K562 (cell line): ENCODE results near the gene MMD2. TPM values are rescaled to one million over a fixed set of nuclear protein-coding genes. Genes with fewer than 3 reads are reported as not detected.

Experiments
- ATAC-seq: fragments of 200-7000 bp; cut with Tn5 transposase; 3 replicates; pipeline ENCODE4 v1.9.1; 2020; ENCODE audit warnings: moderate library complexity
- BruUV-seq: library from RNA; stranded (reverse); fragments of 400-500 nt; replicated peaks from 2 replicates; lab custom pipeline; 2021; lab: Mats Ljungman, UMichigan
- CTCF ChIA-PET: fragments of 300-600 bp; formaldehyde crosslinking; extraction: SDS; loops from one replicate; lab custom pipeline; 2021; ENCODE audit warnings: low intra/inter-chr PET ratio; lab: Yijun Ruan, JAX
- POLR2A ChIA-PET: fragments of 300-600, 350-650 bp; sonication (Branson Sonifier 250); formaldehyde crosslinking; extraction: SDS; loops from one replicate; lab custom pipeline; 2021; ENCODE audit warnings: antibody characterized with exemption, inconsistent platforms; lab: Yijun Ruan, JAX
- DNase-seq, 4 experiments: peaks; one replicate each; pipeline versions ENCODE4 v3.0.0 to v3.0.0-alpha.2; 2011 to 2018; ENCODE audit warnings: low spot score in 3 of 4, mixed read lengths in 3 of 4; ENCODE audit errors: extremely low read depth in 1 of 4
- FAIRE-seq: peaks from 2 replicates; lab custom pipeline; 2011; peaks lifted over from hg19 to GRCh38; lab: Jason Lieb, UNC
- H2AFZ ChIP-seq: 2 replicates; pipeline ENCODE4 v1.6.0; 2011; ENCODE audit warnings: low read depth, low read length, control low read depth, inconsistent platforms
- H3K27ac ChIP-seq: fragments of 200-600 bp; 3 replicates; pipeline ENCODE4 v1.8.0; 2011; ENCODE audit warnings: low read depth, mild to moderate bottlenecking, control low read depth, inconsistent platforms, low read length, moderate library complexity, mixed read lengths; ENCODE audit errors: extremely low read depth
- H3K27me3 ChIP-seq, 2 experiments: fragments of 300-600 bp in 1 of 2; 2 replicates in 1 of 2; 3 replicates in 1 of 2; pipeline versions ENCODE4 v1.6.0 to v1.8.0; 2011; ENCODE audit warnings: inconsistent platforms in 2 of 2, low read length in 2 of 2, mild to moderate bottlenecking in 1 of 2, mixed read lengths in 1 of 2, moderate library complexity in 1 of 2; ENCODE audit not compliant: control insufficient read depth in 2 of 2, insufficient read depth in 2 of 2
- H3K36me3 ChIP-seq: fragments of 300-600 bp; 3 replicates; pipeline ENCODE4 v1.8.0; 2011; ENCODE audit warnings: mild to moderate bottlenecking, low read length, inconsistent platforms; ENCODE audit not compliant: control insufficient read depth, insufficient read depth
- H3K4me1 ChIP-seq, 2 experiments: fragments of 200-600 bp in 1 of 2; replicated peaks in 1 of 2; 2 replicates in 1 of 2; 3 replicates in 1 of 2; pipeline versions ENCODE4 v1.5.1 to v1.8.0; 2011; ENCODE audit warnings: inconsistent platforms in 2 of 2, low read length in 2 of 2, mild to moderate bottlenecking in 1 of 2, mixed read lengths in 1 of 2, moderate library complexity in 1 of 2; ENCODE audit not compliant: control insufficient read depth in 2 of 2, insufficient read depth in 2 of 2
- H3K4me2 ChIP-seq: 2 replicates; pipeline ENCODE4 v1.6.1; 2011; ENCODE audit warnings: low read length, control low read depth, inconsistent platforms, mixed read lengths; ENCODE audit not compliant: insufficient read depth
- H3K4me3 ChIP-seq: fragments of 200-600 bp; sonication (generic), shearing (Covaris generic); 2 replicates; pipeline ENCODE4 v1.5.1; 2016; ENCODE audit warnings: control low read depth, inconsistent platforms
- H3K79me2 ChIP-seq: fragments of 200-600 bp; 3 replicates; pipeline ENCODE4 v1.8.0; 2011; ENCODE audit warnings: low read length, inconsistent platforms; ENCODE audit not compliant: control insufficient read depth, insufficient read depth
- H3K9ac ChIP-seq, 2 experiments: 2 replicates each; pipeline versions ENCODE4 v1.6.0 to v1.6.1; 2011; ENCODE audit warnings: low read depth in 2 of 2, low read length in 2 of 2, control low read depth in 1 of 2, inconsistent platforms in 1 of 2, mild to moderate bottlenecking in 1 of 2, mixed read lengths in 1 of 2; ENCODE audit not compliant: insufficient read depth in 1 of 2
- H3K9me1 ChIP-seq: one replicate; pipeline ENCODE4 v1.6.0; 2011; ENCODE audit warnings: inconsistent platforms, mild to moderate bottlenecking, low read length, moderate library complexity; ENCODE audit not compliant: control insufficient read depth, insufficient read depth
- H3K9me3 ChIP-seq: replicated peaks from 2 replicates; pipeline ENCODE4 v1.5.1; 2011; ENCODE audit warnings: low read depth, low read length, inconsistent platforms; ENCODE audit not compliant: control insufficient read depth, insufficient read depth
- H4K20me1 ChIP-seq: replicated peaks from 2 replicates; pipeline ENCODE4 v1.6.1; 2011; ENCODE audit warnings: low read length, inconsistent platforms, mixed read lengths; ENCODE audit not compliant: control insufficient read depth, insufficient read depth
- E4F1 ChIP-seq: fragments of 250-450 bp; sonication (Bioruptor Pico); IDR thresholded peaks from 2 replicates; pipeline ENCODE4 v1.5.0; 2021; ENCODE audit warnings: mild to moderate bottlenecking, borderline replicate concordance
- GATAD2A ChIP-seq: fragments of 450-650 bp; IDR thresholded peaks from 2 replicates; pipeline ENCODE4 v1.6.1; 2017
- HDAC3 ChIP-seq: fragments of 450-650 bp; IDR thresholded peaks from 2 replicates; pipeline ENCODE4 v1.6.1; 2018; ENCODE audit warnings: borderline replicate concordance, mild to moderate bottlenecking, moderate library complexity; ENCODE audit not compliant: partially characterized antibody
- JUNB ChIP-seq: fragments of 450-650 bp; formaldehyde crosslinking; conservative IDR thresholded peaks from 2 replicates; pipeline ENCODE4 v1.4.0; 2020; ENCODE audit warnings: mild to moderate bottlenecking
- JUND ChIP-seq, 2 experiments: IDR thresholded peaks; 2 replicates in 1 of 2; 3 replicates in 1 of 2; pipeline ENCODE4 v1.6.1; 2011; ENCODE audit warnings: borderline replicate concordance in 2 of 2, low read depth in 2 of 2, low read length in 2 of 2, improper control_type of control experiment in 1 of 2, missing biosample characterization in 1 of 2, missing genetic modification characterization in 1 of 2, missing genetic modification reagents in 1 of 2
- RB1 ChIP-seq: fragments of 450-650 bp; IDR thresholded peaks from 2 replicates; pipeline ENCODE4 v1.6.1; 2017; ENCODE audit warnings: low read depth, mild to moderate bottlenecking
- RBM39 ChIP-seq: fragments of 200-400 bp; formaldehyde crosslinking; optimal IDR thresholded peaks from 2 replicates; pipeline ENCODE3; 2018; ENCODE audit warnings: low read depth, low read length
- SMARCA5 ChIP-seq: fragments of 450-650 bp; IDR thresholded peaks from 2 replicates; pipeline ENCODE4 v1.6.1; 2016
- SNIP1 ChIP-seq: fragments of 450-650 bp; IDR thresholded peaks from 2 replicates; pipeline ENCODE4 v1.7.1; 2017; ENCODE audit warnings: low read depth, mild to moderate bottlenecking
- ZNF449 ChIP-seq: fragments of 250-450 bp; sonication (Bioruptor Pico); IDR thresholded peaks from 2 replicates; pipeline ENCODE4 v1.8.0; 2022; ENCODE audit warnings: moderate library complexity, mild to moderate bottlenecking, inconsistent platforms
- WGBS: fragments of 100-300 bp; shearing (Covaris generic); methylation state at CpG from one replicate; pipeline ENCODE4 v1.1.6; 2016; ENCODE audit warnings: low coverage, mixed read lengths; ENCODE audit not compliant: insufficient coverage; ENCODE audit errors: missing lambda C conversion rate; 5-methylcytosine and 5-hydroxymethylcytosine counted together
- in situ Hi-C: fragments of 300-500 bp; cut with MboI; formaldehyde crosslinking; loops from 4 replicates; pipeline ENCODE4 v1.15.0; 2018; ENCODE audit warnings: inconsistent platforms, mixed read lengths
- intact Hi-C: fragments of 100-400 bp; cut with micrococcal nuclease; formaldehyde crosslinking; loops from 2 replicates; pipeline ENCODE4 v1.14.2; 2022
- polyA plus RNA-seq, 8 experiments: library from polyadenylated mRNA; depleted of rRNA in 4 of 8; stranded (reverse) in 5 of 8; unstranded in 3 of 8; fragments of >200 nt; fragmentation: Nextera tagmentation in 2 of 8; fragmentation: Illumina TruSeq in 1 of 8; extraction: Ambion mirVana in 2 of 8; extraction: Trizol in 1 of 8; gene quantifications; 2 replicates each; pipeline versions ENCODE4 v1.2.1 to v1.2.3, GENCODE V29; 2011 to 2014; ENCODE audit warnings: inconsistent platforms in 1 of 8, missing spikeins in 1 of 8
- total RNA-seq, 7 experiments: library from RNA; depleted of rRNA in 6 of 7; stranded (reverse); fragments of >200 nt in 6 of 7; fragmentation: Illumina TruSeq in 2 of 7; extraction: Trizol in 2 of 7; gene quantifications; 2 replicates each; pipeline versions ENCODE4 v1.2.1 to v1.2.3, GENCODE V29; 2011 to 2021; ENCODE audit warnings: low replicate concordance in 1 of 7
- TF ChIP-seq, protein P1 (sequence below), 2 experiments: IDR thresholded peaks; 2 replicates each; pipeline ENCODE4 v1.6.1; 2011; ENCODE audit warnings: borderline replicate concordance in 1 of 2, control low read depth in 1 of 2, low read depth in 1 of 2, low read length in 1 of 2, mild to moderate bottlenecking in 1 of 2, mixed read lengths in 1 of 2, moderate library complexity in 1 of 2; ENCODE audit not compliant: insufficient read depth in 1 of 2, insufficient read length in 1 of 2, poor library complexity in 1 of 2, severe bottlenecking in 1 of 2; ENCODE audit errors: extremely low read depth in 1 of 2
- TF ChIP-seq, protein P2 (sequence below): fragments of 250-450 bp; sonication (Bioruptor Pico); IDR thresholded peaks from 2 replicates; pipeline ENCODE4 v1.4.0; 2020

The MMD2 gene
- total and polyA plus RNA-seq, 9 of the 15 experiments (the other 6 are each of a cell fraction or from before 2014, with no cell fraction given), result not detected

DNA sequence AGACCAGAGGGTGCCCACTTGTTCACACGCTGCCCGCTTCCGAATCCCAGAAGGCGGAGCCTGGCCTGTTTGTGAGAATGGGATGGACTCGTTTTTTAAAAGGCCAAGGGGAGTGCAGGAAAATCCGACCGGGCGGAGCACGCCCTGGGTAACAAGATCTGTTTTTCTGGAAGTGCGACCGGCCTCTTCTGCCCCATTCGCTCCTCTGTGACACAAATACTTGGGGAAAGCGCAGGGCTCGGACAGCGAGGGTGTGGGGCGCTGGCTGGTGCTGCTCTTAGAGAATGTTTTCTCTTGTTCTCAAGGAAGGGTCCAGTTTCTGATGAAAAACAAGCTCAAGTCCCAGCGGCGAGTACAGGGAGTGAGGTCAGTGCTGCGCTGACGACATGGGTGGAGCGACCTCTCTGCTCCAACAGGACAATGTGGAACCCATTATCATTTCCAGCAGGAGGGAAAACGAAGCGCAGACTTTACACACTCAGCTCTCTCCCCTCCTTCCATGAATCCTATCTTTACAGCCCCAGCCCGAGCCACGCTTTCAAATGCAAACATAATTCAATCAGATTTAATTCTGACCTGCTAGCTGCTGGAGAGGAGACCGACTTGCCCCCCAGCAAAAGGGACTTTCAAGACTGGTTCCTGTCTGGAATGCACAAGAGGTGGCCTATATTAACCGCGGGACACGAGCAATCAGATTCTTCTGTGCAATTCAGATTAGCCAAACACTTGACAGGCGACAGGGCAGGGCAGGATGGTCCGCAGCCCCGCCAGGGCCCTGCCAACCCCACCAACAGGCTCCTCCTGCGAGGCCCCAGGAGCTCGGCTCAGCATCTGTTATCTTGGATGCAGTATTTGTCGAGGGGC, 76.6 kb downstream of the MMD2 start (continued):
- TF ChIP-seq, protein P1, sequence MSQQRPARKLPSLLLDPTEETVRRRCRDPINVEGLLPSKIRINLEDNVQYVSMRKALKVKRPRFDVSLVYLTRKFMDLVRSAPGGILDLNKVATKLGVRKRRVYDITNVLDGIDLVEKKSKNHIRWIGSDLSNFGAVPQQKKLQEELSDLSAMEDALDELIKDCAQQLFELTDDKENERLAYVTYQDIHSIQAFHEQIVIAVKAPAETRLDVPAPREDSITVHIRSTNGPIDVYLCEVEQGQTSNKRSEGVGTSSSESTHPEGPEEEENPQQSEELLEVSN (IDR thresholded peaks at IDR 0.05; ENCODE audit: borderline replicate concordance in 1 of 2, extremely low read depth in 1 of 2, insufficient read depth in 1 of 2, insufficient read length in 1 of 2, low read depth in 1 of 2, low read length in 1 of 2, poor library complexity in 1 of 2, severe bottlenecking in 1 of 2), result peak in 1 of 2 experiments; percentile 44
- TF ChIP-seq JUND (IDR thresholded peaks at IDR 0.05; ENCODE audit: borderline replicate concordance, low read depth, low read length), result 0 out of 2 replicates have a peak, but pooled peaks have one; percentile 26
- TF ChIP-seq JUND (tag; IDR thresholded peaks at IDR 0.05; ENCODE audit: borderline replicate concordance, low read depth, low read length), result no peak
- TF ChIP-seq RBM39, result no peak
- TF ChIP-seq, all 486 proteins: peak for 9

DNA sequence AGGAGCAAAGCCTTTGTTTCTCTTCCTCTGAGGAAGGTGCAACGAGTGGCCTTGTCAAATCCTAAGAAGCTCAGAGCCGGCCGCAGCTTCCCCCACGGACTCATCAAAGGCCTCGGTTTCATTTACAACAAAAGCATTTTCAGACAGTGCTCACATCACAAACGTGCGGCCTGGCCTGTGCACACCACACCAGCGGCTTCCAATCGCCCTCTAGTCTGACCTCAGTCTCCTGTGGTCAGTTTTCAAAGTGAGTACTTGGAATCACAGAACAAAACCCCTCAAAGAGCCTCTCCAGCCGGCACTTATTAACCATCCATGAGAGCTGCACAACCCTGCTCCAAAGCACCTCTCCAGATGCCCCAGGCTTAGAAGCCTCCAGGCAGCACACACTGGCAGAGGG, 78.8 kb downstream of the MMD2 start:
- H2AFZ ChIP-seq, result no peak overlapping the region
- no peak overlapping the region for H3K4me3 ChIP-seq
- no peaks in the 10 kb centered on the region; the same call in 1 of the 2 replicates for H3K9me3 ChIP-seq
- no TSS peak for BruUV-seq
- no peaks in the 10 kb centered on the region for H4K20me1 ChIP-seq
- no peaks in the 10 kb centered on the region for H3K27me3 ChIP-seq
- peaks cover 17% of the 10 kb centered on the region; the same call in 1 of the 3 replicates for H3K36me3 ChIP-seq
- no peak overlapping the region for H3K27ac ChIP-seq
- no peaks in the 10 kb centered on the region for H3K9me1 ChIP-seq
- H3K79me2 ChIP-seq, result peaks cover 4% of the 10 kb centered on the region; the same call in 2 of the 3 replicates
- POLR2A ChIA-PET, result no interaction called here
- CTCF ChIA-PET, result interaction anchor here (0.8 kb wide), 1 partner anchor 859 kb away, joined by 4 read pairs; no protein-coding TSS in a partner anchor
- peak overlapping the region in 1 of 2 experiments; percentile 26; a peak in 1 of 4 replicates for H3K9ac ChIP-seq
- intact Hi-C loops (loop anchor here (10.0 kb wide), 2 partner anchors 85 to 265 kb away; no protein-coding TSS in a partner anchor), in situ Hi-C loops (no loop called here)
- DNase-seq (no peak), ATAC-seq (no peak), FAIRE-seq (no peak)
- peaks cover 9 to 18% of the 10 kb centered on the region in 2 experiments for H3K4me1 ChIP-seq
- H3K4me2 ChIP-seq, result no peak overlapping the region
- WGBS, result 49% methylated on average over 8 of the region's 10 CpGs
- TF ChIP-seq HDAC3 (no peak), E4F1 (CRISPR knock-in tag) (no peak), SNIP1 (no peak), RB1 (no peak), ZNF449 (CRISPR knock-in tag) (no peak), JUNB (CRISPR knock-in tag) (no peak), GATAD2A (no peak), SMARCA5 (no peak)
- TF ChIP-seq, protein P2, sequence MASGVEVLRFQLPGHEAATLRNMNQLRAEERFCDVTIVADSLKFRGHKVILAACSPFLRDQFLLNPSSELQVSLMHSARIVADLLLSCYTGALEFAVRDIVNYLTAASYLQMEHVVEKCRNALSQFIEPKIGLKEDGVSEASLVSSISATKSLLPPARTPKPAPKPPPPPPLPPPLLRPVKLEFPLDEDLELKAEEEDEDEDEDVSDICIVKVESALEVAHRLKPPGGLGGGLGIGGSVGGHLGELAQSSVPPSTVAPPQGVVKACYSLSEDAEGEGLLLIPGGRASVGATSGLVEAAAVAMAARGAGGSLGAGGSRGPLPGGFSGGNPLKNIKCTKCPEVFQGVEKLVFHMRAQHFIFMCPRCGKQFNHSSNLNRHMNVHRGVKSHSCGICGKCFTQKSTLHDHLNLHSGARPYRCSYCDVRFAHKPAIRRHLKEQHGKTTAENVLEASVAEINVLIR (CRISPR knock-in tag), result no peak
